SK-N-SH treated with all-trans-retinoic acid at 6 μM for 48 hours (cell line): ENCODE data around the gene RAP1A.

Experiments used
- ARNTL ChIP-seq: fragments of 450-650 bp; formaldehyde crosslinking; IDR thresholded peaks from 2 replicates; pipeline ENCODE4 v1.5.0; 2020; ENCODE audit warnings: low read depth, mild to moderate bottlenecking, moderate library complexity, borderline replicate concordance
- BACH2 ChIP-seq: fragments of 250-450 bp; sonication (Bioruptor Pico); IDR thresholded peaks from 2 replicates; pipeline ENCODE4 v1.9.0; 2021; ENCODE audit warnings: mild to moderate bottlenecking, borderline replicate concordance
- ESRRG ChIP-seq: fragments of 250-450 bp; sonication (Bioruptor Pico); IDR thresholded peaks from 2 replicates; pipeline ENCODE4 v1.6.1; 2021; ENCODE audit warnings: mild to moderate bottlenecking
- GLIS3 ChIP-seq: fragments of 250-450 bp; sonication (Bioruptor Pico); IDR thresholded peaks from 2 replicates; pipeline ENCODE4 v1.5.0; 2020; ENCODE audit warnings: mild to moderate bottlenecking, moderate library complexity
- ISL1 ChIP-seq: fragments of 250-450 bp; sonication (Bioruptor Pico); IDR thresholded peaks from 2 replicates; pipeline ENCODE4 v2.1.2; 2022; ENCODE audit warnings: mild to moderate bottlenecking, moderate library complexity
- POU6F1 ChIP-seq: fragments of 250-450 bp; sonication (Bioruptor Pico); IDR thresholded peaks from 2 replicates; pipeline ENCODE4 v1.8.0; 2021; ENCODE audit warnings: low read depth, mild to moderate bottlenecking, moderate library complexity, borderline replicate concordance
- RARB ChIP-seq: fragments of 250-450 bp; sonication (Bioruptor Pico); IDR thresholded peaks from 2 replicates; pipeline ENCODE4 v1.8.0; 2021; ENCODE audit warnings: mild to moderate bottlenecking, moderate library complexity
- TOX ChIP-seq: fragments of 250-450 bp; sonication (Bioruptor Pico); IDR thresholded peaks from 2 replicates; pipeline ENCODE4 v1.8.0; 2021; ENCODE audit warnings: mild to moderate bottlenecking, moderate library complexity, borderline replicate concordance
- ZC3H10 ChIP-seq: fragments of 250-450 bp; sonication (Bioruptor Pico); IDR thresholded peaks from 2 replicates; pipeline ENCODE4 v1.5.1; 2021; ENCODE audit warnings: mild to moderate bottlenecking, moderate library complexity
- ZFP3 ChIP-seq: fragments of 250-450 bp; sonication (Bioruptor Pico); IDR thresholded peaks from 2 replicates; pipeline ENCODE4 v1.5.0; 2020; ENCODE audit warnings: mild to moderate bottlenecking, moderate library complexity
- ZNF70 ChIP-seq: fragments of 450-650 bp; formaldehyde crosslinking; IDR thresholded peaks from 2 replicates; pipeline ENCODE4 v1.5.0; 2020; ENCODE audit warnings: mild to moderate bottlenecking, moderate library complexity
- ZNF8 ChIP-seq: fragments of 450-650 bp; formaldehyde crosslinking; IDR thresholded peaks from 2 replicates; pipeline ENCODE4 v1.5.0; 2020; ENCODE audit warnings: mild to moderate bottlenecking, moderate library complexity
- TF ChIP-seq, protein P1 (sequence below): fragments of 250-450 bp; sonication (Bioruptor Pico); IDR thresholded peaks from 2 replicates; pipeline ENCODE4 v1.8.0; 2020; ENCODE audit warnings: mild to moderate bottlenecking, moderate library complexity, borderline replicate concordance
- TF ChIP-seq, protein P2 (sequence below): fragments of 250-450 bp; sonication (Bioruptor Pico); IDR thresholded peaks from 2 replicates; pipeline ENCODE4 v1.5.1; 2020; ENCODE audit warnings: low read depth, mild to moderate bottlenecking, moderate library complexity

GRCh38 chr1:111639602-111640198 lies 20.1 kb downstream of the RAP1A start:
- TF ChIP-seq TOX (CRISPR knock-in tag) (no peak), ZFP3 (CRISPR knock-in tag) (no peak), ARNTL (CRISPR knock-in tag) (no peak), POU6F1 (CRISPR knock-in tag) (no peak), GLIS3 (CRISPR knock-in tag) (no peak), BACH2 (CRISPR knock-in tag) (no peak), ZNF8 (no peak), ZNF70 (CRISPR knock-in tag) (no peak), ESRRG (CRISPR knock-in tag) (no peak), ISL1 (CRISPR knock-in tag) (no peak), ZC3H10 (CRISPR knock-in tag) (no peak), RARB (CRISPR knock-in tag) (no peak)
- TF ChIP-seq, protein P1, sequence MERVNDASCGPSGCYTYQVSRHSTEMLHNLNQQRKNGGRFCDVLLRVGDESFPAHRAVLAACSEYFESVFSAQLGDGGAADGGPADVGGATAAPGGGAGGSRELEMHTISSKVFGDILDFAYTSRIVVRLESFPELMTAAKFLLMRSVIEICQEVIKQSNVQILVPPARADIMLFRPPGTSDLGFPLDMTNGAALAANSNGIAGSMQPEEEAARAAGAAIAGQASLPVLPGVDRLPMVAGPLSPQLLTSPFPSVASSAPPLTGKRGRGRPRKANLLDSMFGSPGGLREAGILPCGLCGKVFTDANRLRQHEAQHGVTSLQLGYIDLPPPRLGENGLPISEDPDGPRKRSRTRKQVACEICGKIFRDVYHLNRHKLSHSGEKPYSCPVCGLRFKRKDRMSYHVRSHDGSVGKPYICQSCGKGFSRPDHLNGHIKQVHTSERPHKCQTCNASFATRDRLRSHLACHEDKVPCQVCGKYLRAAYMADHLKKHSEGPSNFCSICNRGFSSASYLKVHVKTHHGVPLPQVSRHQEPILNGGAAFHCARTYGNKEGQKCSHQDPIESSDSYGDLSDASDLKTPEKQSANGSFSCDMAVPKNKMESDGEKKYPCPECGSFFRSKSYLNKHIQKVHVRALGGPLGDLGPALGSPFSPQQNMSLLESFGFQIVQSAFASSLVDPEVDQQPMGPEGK (CRISPR knock-in tag), result no peak
- TF ChIP-seq, protein P2, sequence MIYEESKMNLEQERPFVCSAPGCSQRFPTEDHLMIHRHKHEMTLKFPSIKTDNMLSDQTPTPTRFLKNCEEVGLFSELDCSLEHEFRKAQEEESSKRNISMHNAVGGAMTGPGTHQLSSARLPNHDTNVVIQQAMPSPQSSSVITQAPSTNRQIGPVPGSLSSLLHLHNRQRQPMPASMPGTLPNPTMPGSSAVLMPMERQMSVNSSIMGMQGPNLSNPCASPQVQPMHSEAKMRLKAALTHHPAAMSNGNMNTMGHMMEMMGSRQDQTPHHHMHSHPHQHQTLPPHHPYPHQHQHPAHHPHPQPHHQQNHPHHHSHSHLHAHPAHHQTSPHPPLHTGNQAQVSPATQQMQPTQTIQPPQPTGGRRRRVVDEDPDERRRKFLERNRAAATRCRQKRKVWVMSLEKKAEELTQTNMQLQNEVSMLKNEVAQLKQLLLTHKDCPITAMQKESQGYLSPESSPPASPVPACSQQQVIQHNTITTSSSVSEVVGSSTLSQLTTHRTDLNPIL (CRISPR knock-in tag), result no peak
